ENCODE data around the gene ANKS1A. TPM values are rescaled to one million over a fixed set of nuclear protein-coding genes. Genes with fewer than 3 reads are reported as not detected.

Gene ANKS1A
- total RNA-seq, 1 experiment from 2014 or later, result 24.0 TPM

- no peak for TF ChIP-seq CTCF (IDR thresholded peaks at IDR 0.05; ENCODE audit: insufficient read depth in 1 of 2, low read depth in 1 of 2, low read length in 1 of 2, severe bottlenecking in 1 of 2, unreplicated experiment in 1 of 2)
Observed at GRCh38 chr6:34851361-34851760, 37.7 kb upstream of the ANKS1A start.

GRCh38 chr6:34852406-34853085 is 36.5 kb upstream of the ANKS1A start:
- Histone ChIP-seq H3K4me3 (ENCODE audit: low read depth, low read length) (no peak overlapping the region), H3K36me3 (ENCODE audit: control insufficient read depth, insufficient read depth, low read length) (peaks cover 1% of the 10 kb centered on the region; the same call in 1 of the 2 replicates), H3K27me3 (replicated peaks; ENCODE audit: control insufficient read depth, insufficient read depth, low read length) (no peaks in the 10 kb centered on the region), H3K4me1 (no peaks in the 10 kb centered on the region), H3K9me3 (no peaks in the 10 kb centered on the region)
- Mint-ChIP-seq H3K27ac (ENCODE audit: unreplicated experiment) (no peak overlapping the region), H3K9me3 (ENCODE audit: unreplicated experiment) (no peaks in the 10 kb centered on the region), H3K36me3 (ENCODE audit: insufficient read depth, unreplicated experiment) (peaks cover 89% of the 10 kb centered on the region), H3K4me3 (ENCODE audit: unreplicated experiment) (no peak overlapping the region), H3K27me3 (ENCODE audit: insufficient read depth, unreplicated experiment) (no peaks in the 10 kb centered on the region), H3K4me1 (ENCODE audit: low read depth, unreplicated experiment) (no peaks in the 10 kb centered on the region)
- no TSS peak for BruUV-seq (replicated peaks)
- intact Hi-C loops (cut with micrococcal nuclease; ENCODE audit: unreplicated experiment), result no loop called here
- TF ChIP-seq CTCF (IDR thresholded peaks at IDR 0.05; ENCODE audit: insufficient read depth in 1 of 2, low read depth in 1 of 2, low read length in 1 of 2, severe bottlenecking in 1 of 2, unreplicated experiment in 1 of 2), result no peak
- POLR2A ChIA-PET, result no interaction called here
- no peak for DNase-seq
- CTCF ChIA-PET, result no interaction called here

More at GRCh38 chr6:34851361-34851760, 37.7 kb upstream of the ANKS1A start:
- no peak overlapping the region for H3K4me3 ChIP-seq (ENCODE audit: low read depth, low read length)
- POLR2A ChIA-PET, result interaction anchor here (0.6 kb wide), 1 partner anchor 24 kb away, joined by 3 read pairs; no protein-coding TSS in a partner anchor
- no TSS peak for BruUV-seq (replicated peaks)
- no peaks in the 10 kb centered on the region for H3K4me1 ChIP-seq
- H3K9me3 Mint-ChIP-seq (ENCODE audit: unreplicated experiment), result no peaks in the 10 kb centered on the region
- CTCF ChIA-PET, result no interaction called here
- DNase-seq, result no peak
- no peak overlapping the region for H3K27ac Mint-ChIP-seq (ENCODE audit: unreplicated experiment)
- intact Hi-C loops (cut with micrococcal nuclease; ENCODE audit: unreplicated experiment), result no loop called here
- H3K9me3 ChIP-seq, result no peaks in the 10 kb centered on the region
- H3K27me3 Mint-ChIP-seq (ENCODE audit: insufficient read depth, unreplicated experiment), result no peaks in the 10 kb centered on the region
- H3K36me3 Mint-ChIP-seq (ENCODE audit: insufficient read depth, unreplicated experiment), result peaks cover 89% of the 10 kb centered on the region
- peaks cover 1% of the 10 kb centered on the region; the same call in 1 of the 2 replicates for H3K36me3 ChIP-seq (ENCODE audit: control insufficient read depth, insufficient read depth, low read length)
- no peaks in the 10 kb centered on the region for H3K4me1 Mint-ChIP-seq (ENCODE audit: low read depth, unreplicated experiment)
- H3K27me3 ChIP-seq (replicated peaks; ENCODE audit: control insufficient read depth, insufficient read depth, low read length), result no peaks in the 10 kb centered on the region
- H3K4me3 Mint-ChIP-seq (ENCODE audit: unreplicated experiment), result no peak overlapping the region

- POLR2A ChIA-PET, result no interaction called here
- TF ChIP-seq CTCF (IDR thresholded peaks at IDR 0.05; ENCODE audit: insufficient read depth in 1 of 2, low read depth in 1 of 2, low read length in 1 of 2, severe bottlenecking in 1 of 2, unreplicated experiment in 1 of 2), result peak in 1 of 2 experiments; percentile 14
- no peak overlapping the region for H3K4me3 ChIP-seq (ENCODE audit: low read depth, low read length)
- H3K36me3 Mint-ChIP-seq (ENCODE audit: insufficient read depth, unreplicated experiment), result peaks cover 91% of the 10 kb centered on the region
- intact Hi-C loops (cut with micrococcal nuclease; ENCODE audit: unreplicated experiment), result no loop called here
- CTCF ChIA-PET, result no interaction called here
- no peak overlapping the region for H3K4me3 Mint-ChIP-seq (ENCODE audit: unreplicated experiment)
- peaks cover 4% of the 10 kb centered on the region for H3K36me3 ChIP-seq (ENCODE audit: control insufficient read depth, insufficient read depth, low read length)
- no peaks in the 10 kb centered on the region for H3K27me3 ChIP-seq (replicated peaks; ENCODE audit: control insufficient read depth, insufficient read depth, low read length)
- BruUV-seq (replicated peaks), result no TSS peak
- no peaks in the 10 kb centered on the region for H3K4me1 Mint-ChIP-seq (ENCODE audit: low read depth, unreplicated experiment)
- H3K27ac Mint-ChIP-seq (ENCODE audit: unreplicated experiment), result no peak overlapping the region
- H3K27me3 Mint-ChIP-seq (ENCODE audit: insufficient read depth, unreplicated experiment), result no peaks in the 10 kb centered on the region
- no peaks in the 10 kb centered on the region for H3K9me3 ChIP-seq
- no peaks in the 10 kb centered on the region for H3K9me3 Mint-ChIP-seq (ENCODE audit: unreplicated experiment)
- no peaks in the 10 kb centered on the region for H3K4me1 ChIP-seq
- no peak for DNase-seq
Observed at GRCh38 chr6:34855463-34855862, 33.6 kb upstream of the ANKS1A start.
